NCI-H146 (cell line): ENCODE results near the gene CCNE1.
"Not testable (repeated sequence)": the region's sequence is repeated elsewhere in the genome, so short reads cannot be mapped to it uniquely, and the experiment has no call there.

Experiments used
- DNase-seq: peaks from one replicate; lab custom pipeline; 2025; lab: John Stamatoyannopoulos, UW

CCNE1 gene

DNA sequence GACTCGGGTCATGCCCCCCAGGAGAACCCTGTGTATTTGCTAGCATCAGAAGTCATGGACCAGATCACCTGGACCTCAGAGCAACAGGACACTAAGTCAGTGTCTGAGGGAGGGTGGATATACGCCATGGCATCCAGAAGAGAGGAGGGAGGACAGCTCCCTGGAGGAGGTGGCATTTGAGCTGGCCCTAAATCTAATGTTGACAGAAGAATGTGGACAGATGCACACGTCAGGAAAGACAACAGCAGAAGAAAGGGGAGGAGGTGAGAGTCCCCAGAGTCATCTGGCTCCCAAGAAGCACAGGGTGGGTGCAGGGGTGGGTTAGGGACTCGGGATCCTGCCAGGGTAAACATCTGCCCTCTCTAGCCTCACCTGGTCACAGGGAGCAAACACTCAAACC lies 24.5 kb upstream of the CCNE1 start:
- DNase-seq = no peak

GRCh38 chr19:29789007-29789406 lies 22.8 kb upstream of the CCNE1 start:
- no peak for DNase-seq

DNA sequence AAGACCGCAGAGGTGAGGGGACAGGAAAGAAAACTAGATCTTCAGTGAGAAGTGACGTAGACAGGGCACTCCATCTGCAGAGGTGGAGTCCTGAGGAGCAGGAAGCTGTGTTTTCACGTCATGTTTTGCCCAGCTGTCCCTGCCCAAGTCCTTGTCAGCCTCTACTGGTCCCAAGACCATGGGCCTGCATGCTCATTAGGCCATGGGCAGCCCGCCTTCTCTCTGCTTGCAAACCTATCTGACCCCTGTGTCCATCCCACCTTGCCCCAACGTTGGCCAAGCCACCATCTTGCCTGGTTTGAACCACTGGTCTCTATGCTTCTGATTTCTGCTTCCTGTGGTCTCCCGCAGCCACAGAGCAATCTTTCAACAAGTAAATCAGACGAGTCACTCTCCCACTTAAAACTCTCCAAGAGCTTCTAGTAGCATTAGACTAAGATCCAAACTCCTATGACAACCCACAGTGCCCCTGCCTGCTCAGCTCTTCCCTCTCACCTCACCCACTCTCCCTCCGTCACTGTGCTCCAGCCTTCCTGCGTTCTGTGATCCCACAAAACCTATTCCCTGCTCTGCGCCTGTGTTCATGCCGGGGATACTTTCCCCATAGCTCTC lies 18.6 kb upstream of the CCNE1 start:
- DNase-seq = no peak

DNA sequence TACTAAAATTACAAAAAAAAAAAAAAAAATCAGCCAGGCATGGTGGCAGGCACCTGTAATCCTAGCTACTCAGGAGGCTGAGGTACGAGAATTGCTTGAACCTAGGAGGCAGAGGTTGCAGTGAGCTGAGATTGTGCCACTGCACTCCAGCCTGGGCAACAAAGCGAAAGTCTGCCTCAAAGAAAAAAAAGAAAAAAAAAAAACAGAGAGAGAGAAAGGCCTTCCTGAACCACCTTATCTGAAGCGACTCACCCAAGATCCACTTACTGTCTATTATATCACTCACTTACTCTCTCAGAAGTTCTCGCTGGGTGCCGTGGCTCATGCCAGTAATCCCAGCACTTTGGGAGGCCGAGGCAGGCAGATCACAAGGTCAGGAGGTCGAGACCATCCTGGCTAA lies 17.3 kb upstream of the CCNE1 start:
- DNase-seq = not testable (repeated sequence)

DNA sequence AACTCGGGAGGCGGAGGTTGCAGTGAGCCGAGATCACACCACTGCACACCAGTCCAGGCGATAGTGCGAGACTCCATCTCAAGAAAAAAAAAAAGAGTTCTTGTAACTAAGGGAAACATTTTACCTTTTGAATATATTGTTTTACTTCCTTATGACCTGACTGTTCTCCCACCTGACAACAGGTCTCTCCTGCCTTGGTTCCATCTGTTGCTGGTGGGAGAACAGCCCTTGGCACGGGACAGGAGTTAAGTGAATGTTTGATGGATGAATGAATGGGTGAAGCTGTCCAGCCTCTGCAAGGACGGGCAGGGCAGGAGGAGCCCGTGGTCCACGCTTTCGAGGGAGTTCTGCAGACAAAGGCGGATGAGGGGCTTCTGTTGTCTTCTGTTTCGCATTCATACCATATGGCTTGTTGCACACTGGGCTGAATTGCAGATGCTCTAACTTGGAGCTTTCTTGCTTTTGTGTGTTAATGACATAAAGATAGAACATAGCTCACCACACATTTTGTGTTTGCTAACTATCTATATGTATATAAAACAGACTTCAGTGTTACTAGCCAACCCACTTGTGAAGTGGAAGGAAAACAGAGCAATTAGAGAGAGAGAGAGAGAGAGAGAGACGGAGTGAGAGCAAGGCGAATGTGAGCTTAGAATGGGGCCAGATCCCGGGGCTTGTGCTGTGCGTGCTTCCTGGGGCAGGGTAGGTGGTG lies 16.2 kb upstream of the CCNE1 start:
- DNase-seq = no peak

DNA sequence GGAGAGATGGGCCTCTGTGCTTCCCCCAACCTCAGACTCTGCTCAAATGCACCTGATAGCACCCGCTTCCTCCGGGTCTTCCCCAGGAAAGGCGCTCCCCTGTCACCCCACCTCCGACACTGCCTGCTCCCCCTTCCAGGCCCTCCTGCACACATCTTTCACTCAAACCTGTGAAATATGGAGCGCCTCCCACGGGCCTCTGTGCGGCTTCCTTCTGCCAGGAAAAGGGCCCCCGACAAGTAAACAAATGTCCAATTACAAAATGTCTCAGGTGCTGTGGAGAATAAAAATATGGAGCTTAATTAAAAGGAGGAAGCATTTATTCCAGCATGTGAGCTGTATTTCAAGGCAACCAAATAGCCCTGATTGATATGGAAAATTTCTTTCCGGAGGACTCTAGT lies 15.6 kb upstream of the CCNE1 start:
- no peak for DNase-seq

DNA sequence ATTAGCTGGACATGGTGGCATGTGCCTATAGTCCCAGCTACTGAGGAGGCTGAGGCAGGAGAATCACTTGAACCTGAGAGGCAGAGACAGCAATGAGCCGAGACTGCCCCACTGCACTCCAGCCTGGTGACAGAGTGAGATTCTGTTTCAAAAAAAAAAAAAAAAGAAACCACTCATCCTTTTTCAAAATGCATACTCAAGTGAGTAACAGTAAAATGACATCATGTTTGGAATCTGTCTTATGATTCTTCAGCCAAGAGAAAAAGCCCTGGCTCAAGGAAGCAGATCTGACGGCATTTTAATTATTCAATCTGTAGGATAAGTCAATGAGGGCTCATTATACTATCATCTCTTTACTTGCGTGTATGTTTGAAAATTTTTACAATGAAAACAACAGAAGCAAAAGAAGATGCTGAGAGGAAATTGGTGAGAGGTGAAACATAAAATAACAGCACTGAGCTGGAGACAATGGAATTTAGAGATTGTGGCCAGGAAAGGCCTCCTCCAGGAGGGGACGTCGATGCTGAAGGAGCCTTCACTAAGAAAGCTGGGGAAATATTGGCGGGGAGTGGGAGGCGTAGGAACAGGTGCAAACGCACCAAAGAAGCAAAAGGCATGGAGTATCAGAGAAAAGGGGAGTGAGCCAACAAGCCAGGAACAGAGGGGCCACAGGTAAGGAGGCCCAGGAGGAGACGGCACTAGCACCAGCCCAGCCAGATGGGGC lies 12.9 kb upstream of the CCNE1 start:
- no peak for DNase-seq

DNA sequence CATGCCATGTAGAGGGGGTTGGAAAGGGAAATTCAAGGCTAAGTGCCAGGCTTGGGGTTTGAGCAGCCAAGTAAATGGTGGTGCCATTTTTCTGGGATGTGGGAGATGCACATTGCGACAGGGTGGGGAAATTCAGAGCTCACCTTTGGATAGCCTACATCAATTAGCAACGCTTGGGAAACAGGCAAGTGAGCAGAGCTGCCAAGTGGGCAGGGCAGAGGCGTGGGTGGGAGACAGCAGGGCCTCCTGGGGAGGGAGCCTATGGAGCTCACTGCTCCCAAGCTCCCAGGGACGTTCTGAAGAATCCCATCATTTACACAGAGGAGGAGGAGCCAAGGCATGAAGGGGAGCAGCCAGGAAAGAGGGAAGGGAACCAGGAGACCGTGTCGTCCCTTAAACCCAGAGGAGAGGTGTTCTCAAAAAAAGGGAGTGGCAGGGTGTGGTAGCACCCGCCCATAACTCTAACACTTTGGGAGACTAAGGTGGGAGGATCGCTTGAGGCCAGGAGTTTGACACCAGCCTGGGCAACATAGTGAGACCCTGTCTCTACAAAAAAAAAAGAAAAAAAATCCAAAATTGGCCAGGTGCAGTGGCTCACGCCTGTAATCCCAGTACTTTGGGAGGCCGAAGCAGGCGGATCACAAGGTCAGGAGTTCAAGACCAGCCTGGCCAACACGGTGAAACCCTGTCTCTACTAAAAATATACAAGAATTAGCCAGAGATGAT lies 11.5 kb upstream of the CCNE1 start:
- DNase-seq = no peak

- not testable (repeated sequence) for DNase-seq
Measured at GRCh38 chr19:29803951-29804350, 7.8 kb upstream of the CCNE1 start.

- DNase-seq = no peak
Measured at GRCh38 chr19:29804493-29804892, 7.3 kb upstream of the CCNE1 start.

- no peak for DNase-seq
Measured at GRCh38 chr19:29805031-29805965, 6.5 kb upstream of the CCNE1 start.

- no peak for DNase-seq
Measured at GRCh38 chr19:29806098-29806866, 5.5 kb upstream of the CCNE1 start.

GRCh38 chr19:29807178-29807577 lies 4.6 kb upstream of the CCNE1 start:
- DNase-seq = no peak

GRCh38 chr19:29807870-29808405 lies 3.9 kb upstream of the CCNE1 start:
- no peak for DNase-seq

- DNase-seq = no peak
Measured at GRCh38 chr19:29809795-29810503, 1.8 kb upstream of the CCNE1 start.

DNA sequence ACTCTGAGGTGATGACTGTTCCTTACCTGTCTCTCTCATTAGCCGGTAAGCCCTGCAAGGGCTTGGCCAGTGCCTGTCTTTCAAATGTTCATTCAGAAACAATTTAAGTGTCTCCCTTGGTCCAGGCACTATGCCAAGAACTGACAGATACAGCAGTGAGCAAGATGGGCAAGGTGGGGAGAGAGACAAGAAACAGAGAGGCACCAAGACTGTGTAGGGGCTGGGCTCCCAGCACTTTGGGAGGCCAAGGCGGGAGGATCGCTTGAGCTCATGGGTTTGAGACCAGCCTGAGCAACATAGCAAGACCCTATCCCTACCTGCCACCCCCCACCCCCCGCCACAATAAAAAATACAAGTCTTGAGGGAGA lies 1.3 kb upstream of the CCNE1 start:
- no peak for DNase-seq

- no peak for DNase-seq
Measured at GRCh38 chr19:29812080-29812880, 489 bp downstream of the CCNE1 start.

DNA sequence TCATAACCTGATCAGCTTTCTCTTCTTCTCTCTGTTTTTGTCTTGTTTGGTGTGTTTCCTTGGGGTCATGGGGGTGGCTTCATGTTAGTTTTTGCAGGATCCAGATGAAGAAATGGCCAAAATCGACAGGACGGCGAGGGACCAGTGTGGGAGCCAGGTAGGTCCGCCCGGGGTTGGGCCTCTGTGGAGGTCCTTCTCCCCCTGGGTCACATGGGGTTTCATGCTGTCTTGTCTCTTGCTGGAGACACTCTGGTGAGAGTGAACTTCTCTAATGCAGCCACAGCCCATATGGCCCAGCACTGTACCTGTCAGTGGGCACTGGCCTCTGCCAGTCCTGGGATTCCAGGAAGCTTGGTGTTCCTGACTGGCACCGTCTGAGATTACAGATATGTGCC lies 1.1 kb downstream of the CCNE1 start:
- DNase-seq = no peak

DNA sequence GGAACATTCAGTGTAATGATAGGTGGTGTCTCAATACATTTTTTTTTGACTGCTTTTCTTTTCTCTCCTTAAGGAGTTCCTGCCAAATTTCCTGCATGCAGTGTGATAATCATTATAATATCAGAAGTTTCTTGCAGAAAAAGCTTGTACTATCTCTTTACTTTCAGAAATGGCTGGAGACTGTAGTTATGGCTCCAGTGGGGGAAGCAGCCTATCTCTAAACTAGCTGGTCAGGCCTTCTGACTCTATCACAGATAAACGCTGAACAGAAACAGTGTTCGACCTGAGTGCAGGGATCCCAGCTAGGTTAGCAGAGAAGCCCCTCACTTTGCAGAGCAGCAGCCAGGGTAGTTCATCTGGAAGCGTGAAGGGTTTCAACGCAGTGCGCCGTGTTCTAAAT lies 1.9 kb downstream of the CCNE1 start:
- DNase-seq = no peak
